Ecto neural progenitor cell (in vitro differentiated cells): Measurements from ENCODE around the gene HOXA4.

Source experiments
- DNase-seq: peaks from one replicate; pipeline ENCODE4 v3.0.0-alpha.2; 2018; ENCODE audit warnings: low spot score

The HOXA4 gene

DNA sequence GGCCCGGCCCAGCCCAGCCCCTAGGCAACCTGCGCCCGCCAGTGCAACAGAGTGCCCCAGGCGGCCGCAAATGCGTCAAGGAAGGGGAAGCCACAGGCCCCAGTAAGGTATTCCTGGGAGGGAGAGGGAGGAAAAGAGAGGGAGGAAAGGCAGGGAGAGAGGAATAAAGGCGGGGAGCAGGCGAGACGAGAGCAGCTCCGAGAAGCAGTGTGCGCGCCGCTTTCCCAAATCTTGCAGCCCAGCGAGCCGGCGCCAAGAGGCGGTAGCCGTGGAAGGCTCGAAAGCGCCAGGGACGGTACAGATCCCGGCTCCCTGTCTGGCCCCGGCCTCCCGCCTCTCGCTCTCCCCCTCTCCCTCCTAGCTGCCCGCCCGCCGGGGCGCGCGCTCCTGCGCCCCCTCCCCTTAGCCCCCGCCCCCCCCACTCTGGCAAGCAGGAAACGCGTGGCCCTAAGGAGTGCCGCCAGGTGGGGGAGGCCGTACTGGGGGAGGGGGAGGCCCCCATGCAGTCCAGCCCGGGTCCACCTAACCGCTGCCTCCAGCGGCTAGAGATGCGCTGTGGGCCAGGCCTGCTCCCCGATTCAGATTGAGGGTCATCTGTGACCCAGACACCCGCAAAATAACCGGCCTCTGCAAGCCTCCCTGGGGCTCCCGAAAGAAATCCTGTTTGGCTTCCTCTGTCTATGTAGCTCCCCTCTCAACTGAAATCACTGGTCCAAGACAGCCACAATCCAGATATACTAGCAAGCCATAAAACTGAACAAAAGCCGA is 39.3 kb upstream of the HOXA4 start:
- DNase-seq: no peak

DNA sequence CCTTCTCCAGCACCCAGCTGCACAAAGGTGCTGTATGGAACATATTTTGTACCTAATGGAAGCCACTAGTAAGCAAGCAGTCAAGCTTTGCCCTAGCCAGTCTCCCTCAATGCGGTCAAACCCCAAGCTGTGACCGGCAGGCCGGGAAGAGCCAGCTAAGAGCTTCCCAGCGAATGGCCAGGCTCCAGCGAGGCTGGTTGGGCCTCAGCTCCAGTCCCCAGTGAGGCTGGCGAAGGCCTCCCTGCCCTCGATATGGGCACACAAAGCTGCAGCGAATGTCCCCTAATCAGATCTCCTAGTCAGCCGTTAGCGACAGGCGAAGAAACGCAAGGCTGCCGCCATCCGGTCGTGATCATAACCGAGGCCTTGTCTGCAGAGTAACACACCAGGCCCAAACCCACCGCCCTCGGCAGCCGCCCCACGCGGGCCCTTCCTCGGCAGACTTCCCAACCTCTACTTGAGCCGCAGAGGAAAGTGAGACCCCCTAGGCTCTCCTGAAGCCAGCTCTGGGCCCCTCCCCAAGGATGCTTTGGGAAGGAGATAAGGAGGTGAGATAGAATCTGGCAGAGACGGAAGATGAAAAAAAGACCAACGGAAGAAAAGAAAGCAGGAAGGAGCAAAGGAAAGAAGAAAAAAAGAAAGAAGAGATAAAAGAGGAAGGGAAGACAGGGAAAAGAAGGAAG is 37.8 kb upstream of the HOXA4 start:
- no peak for DNase-seq

DNA sequence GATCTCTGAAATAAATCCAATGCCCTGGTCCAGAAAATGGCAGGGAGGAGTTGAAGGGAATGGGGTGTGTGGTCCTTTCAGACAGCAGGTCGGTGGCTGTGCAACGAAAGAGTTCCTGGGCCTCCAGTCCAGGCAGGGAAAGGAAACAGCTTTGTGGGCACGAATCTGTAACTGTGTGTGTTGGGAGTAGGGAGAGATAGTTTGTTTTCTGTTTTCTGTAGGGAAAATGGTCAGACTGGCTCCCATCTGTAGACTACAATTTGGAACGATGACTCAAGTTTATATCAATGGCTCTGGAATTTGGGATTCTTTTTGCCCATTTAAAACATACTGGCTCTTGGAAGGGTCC is 37.3 kb upstream of the HOXA4 start:
- no peak for DNase-seq

DNA sequence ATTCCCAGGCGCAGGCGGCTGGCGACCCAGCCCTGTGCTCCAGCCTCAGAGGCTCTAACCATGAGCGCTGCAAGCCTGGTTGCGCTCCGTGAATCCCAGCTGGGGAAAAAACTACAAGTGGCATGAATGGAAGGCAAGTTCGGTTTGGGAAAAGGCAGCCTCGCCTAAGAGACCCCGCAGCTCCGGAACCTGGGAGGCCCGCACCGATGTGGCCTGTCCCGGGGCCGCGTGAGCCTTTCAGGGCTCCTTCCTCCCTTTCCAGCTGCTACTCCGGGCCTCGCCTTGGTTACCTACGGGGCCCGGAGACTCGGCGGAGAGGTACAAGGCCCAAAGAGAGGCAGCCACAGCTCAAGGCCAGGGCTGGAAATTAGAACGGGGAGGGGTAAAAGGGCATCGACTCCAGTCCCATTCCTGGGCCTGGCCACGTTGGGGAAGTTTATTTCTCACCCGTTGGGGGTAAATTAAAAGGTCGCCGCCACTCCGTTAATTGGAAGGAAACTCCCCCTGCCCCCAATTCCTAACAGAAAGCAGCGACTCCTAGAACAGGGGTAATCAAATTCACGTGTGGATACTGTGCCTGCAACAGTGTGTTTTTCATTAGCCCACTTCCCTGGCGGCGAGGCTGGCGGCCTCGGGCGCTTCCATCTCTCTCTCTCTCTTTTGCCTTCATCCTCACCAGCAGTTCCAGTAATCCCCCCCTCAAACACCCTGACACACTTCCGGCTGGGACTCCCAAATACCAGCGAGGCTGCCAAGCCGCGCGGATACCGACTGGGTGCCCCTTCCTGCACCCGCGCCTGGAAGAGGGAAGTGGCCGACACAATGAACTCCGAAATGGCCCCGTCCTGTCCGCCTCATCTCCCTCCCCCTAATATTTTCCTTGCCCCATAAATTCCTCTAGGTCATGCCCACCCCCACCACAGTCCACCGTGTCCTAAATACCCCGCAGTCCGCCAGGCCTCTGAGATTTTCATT is 36.3 kb upstream of the HOXA4 start:
- DNase-seq: no peak

DNA sequence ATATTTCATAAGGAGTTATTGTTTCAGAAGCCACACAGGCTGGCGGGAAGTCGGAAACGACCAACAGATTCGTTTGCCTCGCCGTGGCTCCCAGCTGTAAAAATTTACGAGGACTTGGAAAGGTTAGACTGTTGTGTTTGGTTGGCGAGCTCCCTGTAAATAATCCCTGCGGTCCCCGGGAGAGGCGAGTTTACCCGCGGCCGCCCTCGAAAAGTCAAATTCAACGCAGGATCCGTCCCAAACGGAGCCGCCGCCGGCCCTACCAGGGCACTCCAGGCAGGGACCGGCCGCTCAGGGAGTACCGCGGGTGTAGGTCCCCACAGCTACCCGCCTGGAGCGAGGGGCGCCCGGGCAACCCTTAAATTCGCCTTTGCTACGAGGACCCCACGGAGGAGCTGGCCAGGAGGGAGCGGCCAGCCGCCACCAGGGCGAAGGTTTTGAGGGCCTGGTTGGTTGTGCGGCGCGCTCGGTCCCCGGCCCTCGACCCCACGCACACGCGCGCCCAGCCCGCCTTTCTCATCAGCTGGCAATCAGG is 35.5 kb upstream of the HOXA4 start:
- DNase-seq: no peak

DNA sequence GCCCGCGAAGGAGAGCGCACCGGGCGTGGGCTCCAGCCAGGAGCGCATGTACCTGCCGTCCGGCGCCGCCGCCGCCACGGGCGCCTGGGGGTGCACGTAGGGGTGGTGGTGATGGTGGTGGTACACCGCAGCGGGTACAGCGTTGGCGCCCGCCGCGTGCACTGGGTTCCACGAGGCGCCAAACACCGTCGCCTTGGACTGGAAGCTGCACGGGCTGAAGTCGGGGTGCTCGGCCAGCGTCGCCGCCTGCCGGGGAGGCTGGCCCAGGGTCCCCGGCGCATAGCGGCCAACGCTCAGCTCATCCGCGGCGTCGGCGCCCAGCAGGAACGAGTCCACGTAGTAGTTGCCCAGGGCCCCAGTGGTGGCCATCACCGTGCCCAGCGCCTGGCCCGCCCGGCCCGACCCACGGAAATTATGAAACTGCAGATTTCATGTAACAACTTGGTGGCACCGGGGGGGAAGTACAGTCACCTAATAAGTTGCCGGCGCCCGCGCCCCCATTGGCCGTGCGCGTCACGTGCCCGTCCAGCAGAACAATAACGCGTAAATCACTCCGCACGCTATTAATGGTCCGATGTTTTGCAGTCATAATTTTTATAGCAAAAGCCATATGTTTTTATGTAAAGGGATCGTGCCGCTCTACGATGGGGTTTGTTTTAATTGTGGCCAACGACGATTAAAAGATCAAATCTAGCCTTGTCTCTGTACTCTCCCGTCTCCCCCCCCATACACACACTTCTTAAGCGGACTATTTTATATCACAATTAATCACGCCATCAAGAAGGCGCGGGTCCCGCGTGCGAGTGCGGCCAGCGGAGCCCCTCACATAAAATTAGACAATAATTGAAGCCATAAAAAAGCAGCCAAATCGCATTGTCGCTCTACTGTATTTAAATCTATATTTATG is 34.8 kb upstream of the HOXA4 start, which contains the start of gene HOXA9:
TSS of gene HOXA9 (minus strand) at position 449 of the 907 bp plus-strand sequence. CDS start at position 369, 80 bp downstream.
- DNase-seq: no peak

DNA sequence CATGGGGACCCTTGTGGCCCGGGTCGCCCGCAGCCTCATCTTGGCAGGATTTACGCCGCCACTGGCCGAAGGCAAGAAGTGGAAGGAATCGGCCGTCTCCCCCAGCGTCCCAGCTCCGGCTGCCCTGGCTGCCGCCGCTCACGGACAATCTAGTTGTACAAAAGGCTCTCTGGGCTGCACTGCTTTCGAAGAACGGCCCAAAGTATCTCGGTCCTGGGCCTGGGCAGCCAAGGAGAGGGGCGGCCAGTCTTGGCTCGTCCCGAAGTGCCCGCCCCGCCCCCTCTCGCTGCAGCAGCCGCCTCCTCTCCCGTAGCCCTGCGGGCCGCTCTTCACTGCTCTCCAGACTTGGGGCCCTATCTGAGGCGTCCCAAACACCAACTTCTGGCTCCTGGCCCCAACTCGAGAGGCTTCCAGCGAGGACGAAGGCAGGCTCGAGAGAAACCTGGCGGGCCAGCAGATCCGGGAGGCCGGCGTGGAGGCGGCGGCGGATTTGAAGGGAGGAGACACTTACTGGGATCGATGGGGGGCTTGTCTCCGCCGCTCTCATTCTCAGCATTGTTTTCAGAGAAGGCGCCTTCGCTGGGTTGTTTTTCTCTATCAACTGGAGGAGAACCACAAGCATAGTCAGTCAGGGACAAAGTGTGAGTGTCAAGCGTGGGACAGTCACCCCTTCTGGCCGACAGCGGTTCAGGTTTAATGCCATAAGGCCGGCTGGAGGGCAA is 34.0 kb upstream of the HOXA4 start:
- peak; percentile 81 for DNase-seq

DNA sequence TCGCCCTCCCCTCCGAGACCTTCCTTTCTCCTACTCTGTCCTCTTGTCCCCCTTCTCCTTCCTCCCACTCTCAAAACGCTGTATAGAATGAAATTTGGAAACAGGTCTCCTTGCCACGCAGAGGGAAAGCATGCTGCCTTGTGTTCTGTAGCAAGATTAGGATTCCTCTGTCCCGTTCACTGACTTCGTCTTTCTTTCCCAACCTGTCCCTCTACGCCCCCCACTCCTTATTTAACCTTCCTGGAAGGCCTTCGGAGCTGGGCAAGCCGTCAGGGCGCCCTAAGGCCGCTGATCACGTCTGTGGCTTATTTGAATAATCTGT is 33.4 kb upstream of the HOXA4 start:
- DNase-seq: no peak

DNA sequence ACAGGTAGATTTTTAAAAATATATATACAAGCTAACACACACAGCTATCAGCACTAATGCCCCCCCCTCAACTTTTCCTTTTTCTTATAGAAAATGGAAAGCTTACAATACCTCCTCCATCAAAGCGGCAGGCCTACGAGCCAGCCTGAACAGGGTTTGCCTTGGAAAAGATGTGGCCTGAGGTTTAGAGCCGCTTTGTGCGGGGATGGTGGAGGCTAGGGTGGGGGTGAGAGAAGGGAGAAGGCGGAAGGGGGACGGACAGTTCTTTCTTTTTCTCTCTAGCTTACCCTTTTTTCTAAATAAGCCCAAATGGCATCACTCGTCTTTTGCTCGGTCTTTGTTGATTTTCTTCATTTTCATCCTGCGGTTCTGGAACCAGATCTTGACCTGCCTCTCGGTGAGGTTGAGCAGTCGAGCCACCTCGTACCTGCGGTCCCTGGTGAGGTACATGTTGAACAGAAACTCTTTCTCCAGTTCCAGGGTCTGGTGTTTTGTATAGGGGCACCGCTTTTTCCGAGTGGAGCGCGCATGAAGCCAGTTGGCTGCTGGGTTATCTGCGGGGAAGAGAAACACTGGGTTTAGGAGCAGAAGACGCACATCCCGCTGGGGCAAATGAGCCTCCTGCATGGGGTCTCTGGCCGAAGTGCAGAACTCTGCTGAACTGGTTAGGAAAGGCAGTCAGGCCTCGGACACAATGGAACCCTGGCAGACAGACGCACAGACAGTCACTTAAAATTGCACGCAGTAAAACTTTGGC is 32.9 kb upstream of the HOXA4 start:
- DNase-seq: no peak

DNA sequence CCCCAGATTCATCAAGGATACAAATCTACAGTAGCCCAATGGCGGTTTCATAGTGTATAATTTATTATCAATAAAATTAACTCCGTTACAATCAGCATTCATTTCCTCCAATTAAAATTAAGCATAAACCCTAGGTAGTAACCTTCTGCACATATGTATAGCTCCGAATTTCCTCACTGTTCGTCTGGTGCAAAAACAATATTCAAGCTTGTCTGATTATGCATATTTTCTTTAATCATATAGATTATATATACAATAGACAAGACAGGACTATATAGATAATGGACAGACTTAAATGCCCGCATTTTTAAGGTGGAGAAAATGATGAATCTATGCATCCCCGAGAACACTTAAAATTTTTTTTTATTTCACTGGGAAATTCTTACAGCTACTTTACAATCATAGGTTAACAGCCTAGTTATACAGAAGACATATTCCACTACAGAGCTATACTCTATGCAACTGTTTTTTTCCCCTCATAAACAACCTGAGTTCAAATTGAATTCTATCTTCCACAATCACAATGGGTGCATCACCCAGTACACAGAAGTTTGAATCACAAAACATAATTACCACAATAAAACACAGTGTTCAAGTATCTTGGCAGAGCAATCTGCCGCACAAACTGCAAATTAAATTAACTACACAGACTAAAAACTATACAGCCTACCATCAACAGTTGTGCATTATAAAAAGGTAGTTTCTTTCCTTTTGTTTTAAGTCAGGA is 32.2 kb upstream of the HOXA4 start:
- no peak for DNase-seq

DNA sequence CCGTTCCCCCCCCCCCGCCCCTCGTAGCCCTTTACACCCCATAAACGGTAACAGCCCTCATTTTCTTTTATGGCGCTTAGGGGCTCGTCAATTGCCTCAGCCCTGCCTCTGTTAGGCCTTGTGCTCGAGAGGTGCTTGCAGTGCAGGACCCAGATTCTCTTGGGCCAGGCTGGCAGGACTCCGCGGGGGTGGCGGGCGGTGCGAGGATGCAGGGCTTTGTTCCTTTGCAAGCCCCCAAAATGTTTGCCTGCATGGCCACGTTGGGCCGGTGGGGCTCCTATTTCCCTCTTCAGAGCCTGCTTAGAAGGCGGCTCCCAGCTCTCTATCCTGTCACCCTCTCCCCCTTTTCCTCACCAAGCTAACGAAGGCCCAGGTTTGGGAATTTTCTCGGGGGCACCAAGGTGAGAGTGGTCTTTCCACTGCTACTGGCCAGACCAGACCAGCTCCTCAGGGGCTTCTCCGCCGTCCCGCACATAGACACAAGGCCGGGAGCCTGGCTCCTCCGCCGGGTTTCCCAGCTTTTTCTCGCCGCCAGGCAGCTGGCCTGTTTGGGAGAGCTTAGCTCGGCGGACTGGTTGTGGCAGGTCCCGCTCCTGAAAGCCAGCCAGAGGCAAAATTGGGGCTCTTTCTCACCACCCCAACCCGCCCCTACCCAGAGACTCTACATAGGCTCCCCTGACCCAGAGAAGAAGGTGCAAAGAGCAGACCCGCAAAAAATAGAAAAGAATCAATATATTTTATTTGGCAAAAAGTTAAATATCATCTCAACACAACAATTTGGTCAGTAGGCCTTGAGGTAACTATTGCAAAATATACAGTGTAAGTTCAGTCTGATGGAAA is 31.4 kb upstream of the HOXA4 start:
- DNase-seq: no peak

DNA sequence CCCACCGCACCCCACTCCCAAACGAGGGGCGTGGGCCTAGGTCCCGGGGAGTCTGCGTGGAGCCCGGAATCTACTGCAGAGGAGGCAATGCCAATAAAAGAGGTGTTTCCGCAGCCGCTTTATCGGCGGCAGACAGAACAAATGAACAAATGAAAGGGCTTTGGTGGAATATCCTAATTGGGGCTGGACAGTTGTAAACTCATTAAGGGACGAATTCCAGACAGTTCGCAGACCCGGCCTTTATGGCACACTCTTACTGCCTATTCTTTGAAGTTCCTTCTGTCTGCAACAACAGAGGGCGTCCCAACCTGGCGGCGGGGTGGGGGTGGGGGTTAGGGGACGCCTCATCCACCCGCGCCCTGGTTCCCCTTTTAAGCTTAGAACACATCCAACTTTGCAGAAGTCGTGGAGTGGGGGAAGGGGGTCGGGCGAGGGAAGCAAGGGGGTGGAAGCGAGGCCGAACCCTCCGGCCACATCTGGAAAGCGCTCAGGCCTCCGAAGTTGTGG is 30.7 kb upstream of the HOXA4 start:
- DNase-seq: no peak

DNA sequence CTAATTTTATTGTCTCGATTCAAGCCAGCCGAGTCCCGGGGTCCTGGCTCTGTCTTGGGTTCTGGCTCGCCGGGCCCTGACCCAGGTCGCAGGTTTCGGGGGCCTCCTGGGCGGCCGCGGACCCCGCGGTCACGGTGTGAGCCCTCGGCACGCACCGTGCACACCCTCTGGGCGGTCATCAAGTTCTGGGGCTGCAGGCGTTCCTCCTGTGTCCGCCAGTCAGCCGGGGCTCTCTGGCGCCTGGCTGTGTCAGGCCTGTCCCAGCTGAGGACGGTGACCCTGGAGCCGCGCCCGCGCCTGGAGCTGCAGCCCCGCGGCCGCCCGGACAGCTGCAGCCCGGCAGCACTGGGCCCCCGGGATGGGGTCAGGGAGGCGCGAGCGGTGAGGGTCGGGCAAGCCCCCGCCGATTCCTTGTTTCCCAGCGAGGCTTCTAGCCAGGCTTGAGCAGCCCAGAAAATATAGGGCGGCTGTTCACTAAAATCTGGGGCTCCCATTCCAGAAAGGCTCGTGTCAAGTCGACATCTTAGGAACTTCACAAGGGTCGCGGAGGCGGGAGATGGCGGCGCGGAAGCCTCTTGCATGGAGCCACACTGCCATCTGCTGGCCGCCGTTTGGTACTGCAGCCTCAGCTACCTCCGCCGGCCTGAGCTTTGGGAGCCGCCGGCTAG is 30.1 kb upstream of the HOXA4 start:
- DNase-seq: peak; percentile 94

DNA sequence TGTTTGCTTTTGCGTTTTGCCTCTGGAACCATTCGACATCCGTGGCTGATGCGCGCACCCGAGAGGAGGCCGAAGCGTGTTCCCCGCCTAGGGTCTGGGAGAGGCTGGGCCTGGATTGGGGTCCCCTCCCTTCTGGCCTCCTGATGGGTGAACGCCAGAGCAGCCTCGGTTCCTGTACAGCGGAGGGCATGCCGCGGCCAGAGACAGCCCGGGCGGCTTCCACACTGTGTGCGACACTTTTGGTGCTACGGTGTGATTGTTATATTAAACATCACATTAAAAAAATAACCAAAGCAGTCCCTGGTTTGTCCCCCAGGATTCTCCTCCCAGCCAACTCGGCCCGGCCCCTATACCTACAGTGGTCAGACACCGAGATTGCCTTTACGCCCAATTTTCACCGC is 29.6 kb upstream of the HOXA4 start:
- no peak for DNase-seq

DNA sequence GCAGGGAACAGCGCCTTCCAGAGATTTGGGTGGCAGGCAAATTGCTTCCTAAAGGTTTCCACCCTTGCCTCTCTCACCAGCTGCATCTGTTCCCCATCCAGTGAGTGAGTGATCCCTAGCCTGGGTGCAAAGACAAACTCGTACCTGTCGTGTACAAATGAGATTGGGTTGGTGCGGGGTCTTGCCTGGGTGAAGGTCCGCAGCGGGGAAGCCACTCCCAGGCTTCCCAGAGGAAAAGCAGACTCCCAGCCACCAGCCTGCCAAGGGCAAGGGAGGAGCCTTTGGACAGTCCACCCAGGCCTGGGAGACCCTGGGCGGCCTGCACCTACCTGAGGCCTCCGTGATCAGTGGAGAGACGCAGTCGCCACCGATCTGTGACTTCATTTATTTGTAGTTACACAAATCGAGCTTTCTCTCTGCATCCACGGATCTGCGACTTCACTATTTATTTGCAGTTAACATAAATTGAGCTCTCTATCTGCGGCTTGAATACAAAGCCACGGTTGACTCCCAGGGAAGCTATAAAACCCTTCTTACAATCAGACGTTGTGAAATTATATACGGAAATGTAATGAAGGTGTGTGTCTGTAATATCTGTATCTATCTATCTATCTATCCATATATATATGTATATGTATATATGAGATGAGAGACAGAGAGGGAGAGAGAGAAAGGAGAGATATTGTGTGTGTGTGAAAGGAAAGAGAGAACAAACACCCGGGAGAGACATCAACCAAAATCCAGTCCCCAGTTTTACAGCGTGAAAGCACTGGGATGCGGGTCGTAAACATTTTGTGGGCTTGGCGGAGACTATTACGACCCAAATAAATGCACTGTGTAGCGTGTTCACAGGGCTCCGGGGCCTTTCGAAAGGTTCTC is 28.9 kb upstream of the HOXA4 start:
- DNase-seq: no peak

DNA sequence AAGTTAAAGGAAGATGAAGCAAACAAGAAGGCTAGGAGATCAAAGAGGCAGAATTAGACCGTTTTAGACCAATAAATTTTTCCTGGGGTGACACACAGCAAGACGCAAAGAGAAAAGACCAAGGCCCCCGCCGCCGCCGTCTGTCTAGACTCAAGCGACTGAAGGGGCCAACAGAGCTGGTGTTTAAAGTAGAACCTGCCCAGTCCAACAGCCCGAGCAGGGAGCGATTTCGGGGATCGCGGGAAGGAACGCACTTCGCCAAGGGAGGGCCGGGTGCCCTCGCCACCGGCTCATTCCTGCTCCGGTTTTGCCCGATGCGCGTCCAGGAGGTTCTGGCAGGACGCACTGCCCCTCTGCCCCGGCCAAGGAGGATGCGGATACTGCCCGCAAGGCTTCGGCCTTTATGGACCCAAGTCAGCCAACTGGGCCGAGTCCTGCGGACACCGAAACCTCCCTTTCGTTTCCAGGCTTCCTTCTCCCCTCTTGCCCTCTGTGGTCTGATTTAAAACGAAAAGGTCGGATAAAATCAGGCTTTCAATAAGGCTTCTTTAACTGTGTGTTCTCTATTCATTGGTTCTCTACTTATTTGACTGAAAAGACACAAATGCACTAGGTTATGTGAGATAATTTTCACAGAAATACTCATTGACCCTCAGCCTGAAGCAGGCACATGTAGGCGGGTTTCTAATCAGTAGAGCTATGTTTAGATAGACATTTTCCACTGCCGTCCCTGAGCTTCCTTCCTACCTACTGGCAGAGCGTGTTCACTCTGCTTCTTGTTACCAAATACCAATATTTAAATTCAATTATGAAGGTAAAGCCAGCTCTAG is 28.1 kb upstream of the HOXA4 start:
- DNase-seq: no peak
